DOHH2 (cell line): ENCODE results near the gene LANCL2.

Experiments
- H3F3A ChIP-seq: fragments of 200-600 bp; sonication (generic), shearing (Covaris generic); 2 replicates; pipeline ENCODE4 v1.6.0; 2016; ENCODE audit warnings: antibody characterized with exemption, mild to moderate bottlenecking; ENCODE audit not compliant: control insufficient read depth, insufficient read depth
- H3K27ac ChIP-seq: fragments of 200-600 bp; sonication (generic); 2 replicates; pipeline ENCODE4 v1.5.1; 2014; ENCODE audit warnings: low read depth, mild to moderate bottlenecking, low read length, moderate library complexity
- H3K27me3 ChIP-seq: fragments of 200-600 bp; sonication (generic); 2 replicates; pipeline ENCODE4 v1.6.1; 2014; ENCODE audit warnings: mild to moderate bottlenecking, low read length, mixed read lengths; ENCODE audit not compliant: control insufficient read depth
- H3K36me3 ChIP-seq: fragments of 200-600 bp; sonication (generic); 2 replicates; pipeline ENCODE4 v1.6.1; 2014; ENCODE audit warnings: mild to moderate bottlenecking, low read length, moderate library complexity, mixed read lengths; ENCODE audit not compliant: control insufficient read depth
- H3K4me1 ChIP-seq: fragments of 200-600 bp; sonication (generic); 2 replicates; pipeline ENCODE4 v1.6.1; 2014; ENCODE audit warnings: mild to moderate bottlenecking, low read length, mixed read lengths; ENCODE audit not compliant: control insufficient read depth
- H3K4me2 ChIP-seq: fragments of 200-600 bp; sonication (generic); 2 replicates; pipeline ENCODE4 v1.6.0; 2014; ENCODE audit warnings: mild to moderate bottlenecking, low read length, moderate library complexity
- H3K4me3 ChIP-seq: fragments of 200-600 bp; sonication (generic); 2 replicates; pipeline ENCODE4 v1.5.1; 2014; ENCODE audit warnings: mild to moderate bottlenecking, low read length, mixed read lengths
- H3K79me2 ChIP-seq: fragments of 200-600 bp; sonication (generic); 2 replicates; pipeline ENCODE4 v1.6.1; 2014; ENCODE audit warnings: mild to moderate bottlenecking, low read length, mixed read lengths; ENCODE audit not compliant: control insufficient read depth
- H3K9me2 ChIP-seq: fragments of 200-600 bp; sonication (generic); replicated peaks from 2 replicates; pipeline ENCODE4 v1.6.1; 2014; ENCODE audit warnings: mild to moderate bottlenecking, low read length, mixed read lengths; ENCODE audit not compliant: control insufficient read depth
- H3K9me3 ChIP-seq: fragments of 200-600 bp; sonication (generic); 2 replicates; pipeline ENCODE4 v1.6.1; 2014; ENCODE audit warnings: antibody characterized with exemption, low read length, mixed read lengths; ENCODE audit not compliant: control insufficient read depth, insufficient read depth
- H4K20me1 ChIP-seq: fragments of 200-600 bp; sonication (generic); 2 replicates; pipeline ENCODE4 v1.6.0; 2014; ENCODE audit warnings: low read depth, mild to moderate bottlenecking, antibody characterized with exemption, low read length, moderate library complexity; ENCODE audit not compliant: control insufficient read depth, insufficient read depth
- CTCF ChIP-seq: fragments of 200-600 bp; sonication (generic); IDR thresholded peaks from one replicate; pipeline ENCODE4 v1.5.1; 2014; ENCODE audit warnings: antibody characterized with exemption, mild to moderate bottlenecking, low read depth, low read length; ENCODE audit not compliant: poor library complexity, severe bottlenecking
- EZH2phosphoT487 ChIP-seq: fragments of 200-600 bp; sonication (generic); IDR thresholded peaks from 2 replicates; pipeline ENCODE4 v1.6.1; 2017; ENCODE audit warnings: borderline replicate concordance, mild to moderate bottlenecking, antibody characterized with exemption, low read length, moderate library complexity, mixed read lengths

Gene LANCL2

GRCh38 chr7:55345292-55345691 is 19.8 kb upstream of the LANCL2 start:
- Histone ChIP-seq H4K20me1 (no peaks in the 10 kb centered on the region), H3K9me3 (peaks cover 23% of the 10 kb centered on the region; the same call in 1 of the 2 replicates), H3K4me3 (no peak overlapping the region), H3K27me3 (peaks cover 9% of the 10 kb centered on the region), H3K4me2 (no peak overlapping the region), H3K79me2 (no peaks in the 10 kb centered on the region), H3K4me1 (no peaks in the 10 kb centered on the region), H3K9me2 (no peaks in the 10 kb centered on the region), H3K27ac (no peak overlapping the region), H3K36me3 (no peaks in the 10 kb centered on the region), H3F3A (no peaks in the 10 kb centered on the region)
- TF ChIP-seq EZH2phosphoT487 (no peak), CTCF (no peak)

GRCh38 chr7:55348502-55348901 is 16.6 kb upstream of the LANCL2 start:
- Histone ChIP-seq H3K4me1 (no peaks in the 10 kb centered on the region), H3K27me3 (peaks cover 13% of the 10 kb centered on the region), H3K4me2 (no peak overlapping the region)

GRCh38 chr7:55349121-55349520 is 16.0 kb upstream of the LANCL2 start:
- no peak for TF ChIP-seq EZH2phosphoT487
- TF ChIP-seq CTCF, result no peak
- H3K79me2 ChIP-seq, result no peaks in the 10 kb centered on the region
- H3K4me1 ChIP-seq, result no peaks in the 10 kb centered on the region
- H3K9me2 ChIP-seq, result no peaks in the 10 kb centered on the region
- H3K27ac ChIP-seq, result no peak overlapping the region
- peaks cover 10% of the 10 kb centered on the region; the same call in 1 of the 2 replicates for H3K9me3 ChIP-seq
- H3K27me3 ChIP-seq, result peaks cover 13% of the 10 kb centered on the region
- no peaks in the 10 kb centered on the region for H4K20me1 ChIP-seq
- H3K36me3 ChIP-seq, result no peaks in the 10 kb centered on the region
- no peaks in the 10 kb centered on the region for H3F3A ChIP-seq
- no peak overlapping the region for H3K4me3 ChIP-seq
- no peak overlapping the region for H3K4me2 ChIP-seq

More at GRCh38 chr7:55348502-55348901, 16.6 kb upstream of the LANCL2 start:
- Histone ChIP-seq H3K27ac (no peak overlapping the region), H3K4me3 (no peak overlapping the region), H3K9me3 (peaks cover 16% of the 10 kb centered on the region; the same call in 1 of the 2 replicates), H4K20me1 (no peaks in the 10 kb centered on the region), H3F3A (no peaks in the 10 kb centered on the region), H3K9me2 (no peaks in the 10 kb centered on the region), H3K36me3 (no peaks in the 10 kb centered on the region), H3K79me2 (no peaks in the 10 kb centered on the region)
- no peak for TF ChIP-seq CTCF
- TF ChIP-seq EZH2phosphoT487, result no peak
